Activated naive CD8-positive, alpha-beta T cell treated with anti-CD3 and anti-CD28 coated beads, Interleukin-2, amount 10 ng/mL, durations not matched to agents 7 days and 5 days (primary cell): ENCODE results near the gene AGTR1. TPM values are rescaled to one million over a fixed set of nuclear protein-coding genes. Genes with fewer than 3 reads are reported as not detected.
"Not testable (repeated sequence)": the region's sequence is repeated elsewhere in the genome, so short reads cannot be mapped to it uniquely, and the experiment has no call there.

ENCODE experiments used
- ATAC-seq: fragments of 150-1000 bp; cut with Tn5 transposase; one replicate; pipeline ENCODE4 v1.10.0; 2021; ENCODE audit warnings: low read depth, moderate library complexity
- POLR2A ChIA-PET: fragments of 350-600 bp; sonication (Branson Sonifier 250); formaldehyde crosslinking; loops from one replicate; lab custom pipeline; 2021; ENCODE audit warnings: antibody characterized with exemption; lab: Charles Lee
- DNase-seq: peaks from one replicate; pipeline ENCODE4 v3.0.0; 2021
- H3K27ac Mint-ChIP-seq: one replicate; pipeline ENCODE4 v1.8.0; 2022; ENCODE audit warnings: mild to moderate bottlenecking, mixed read lengths
- H3K27me3 Mint-ChIP-seq: one replicate; pipeline ENCODE4 v1.8.0; 2022; ENCODE audit warnings: mild to moderate bottlenecking, moderate library complexity, mixed read lengths
- H3K36me3 Mint-ChIP-seq: one replicate; pipeline ENCODE4 v1.8.0; 2021; ENCODE audit warnings: mild to moderate bottlenecking, mixed read lengths
- H3K4me1 Mint-ChIP-seq: one replicate; pipeline ENCODE4 v1.8.0; 2021; ENCODE audit warnings: mixed read lengths
- H3K4me3 Mint-ChIP-seq: one replicate; pipeline ENCODE4 v1.8.0; 2022; ENCODE audit warnings: mild to moderate bottlenecking, moderate library complexity, mixed read lengths
- H3K9me3 Mint-ChIP-seq: one replicate; pipeline ENCODE4 v1.8.0; 2021; ENCODE audit warnings: mixed read lengths
- total RNA-seq, 2 experiments: library from RNA; stranded (reverse); gene quantifications; one replicate each; pipeline ENCODE4 v1.2.3, GENCODE V29; 2021

Gene AGTR1
- total RNA-seq, 2 experiments from 2014 or later = not detected

GRCh38 chr3:148730676-148731075 is 33.0 kb downstream of the AGTR1 start:
- Mint-ChIP-seq H3K4me1 (no peaks in the 10 kb centered on the region), H3K4me3 (no peak overlapping the region), H3K9me3 (no peaks in the 10 kb centered on the region), H3K27ac (no peak overlapping the region), H3K27me3 (peaks cover 2% of the 10 kb centered on the region), H3K36me3 (no peaks in the 10 kb centered on the region)
- DNase-seq (no peak), ATAC-seq (no peak)
- POLR2A ChIA-PET = no interaction called here

- H3K27me3 Mint-ChIP-seq = no peaks in the 10 kb centered on the region
- H3K9me3 Mint-ChIP-seq = no peaks in the 10 kb centered on the region
- POLR2A ChIA-PET = no interaction called here
- H3K27ac Mint-ChIP-seq = no peak overlapping the region
- DNase-seq (no peak), ATAC-seq (no peak)
- no peaks in the 10 kb centered on the region for H3K36me3 Mint-ChIP-seq
- no peak overlapping the region for H3K4me3 Mint-ChIP-seq
- no peaks in the 10 kb centered on the region for H3K4me1 Mint-ChIP-seq
These were observed 37.9 kb downstream of the AGTR1 start for GRCh38 chr3:148735597-148735996.

GRCh38 chr3:148736086-148736485 is 38.4 kb downstream of the AGTR1 start:
- H3K27me3 Mint-ChIP-seq = no peaks in the 10 kb centered on the region
- no peaks in the 10 kb centered on the region for H3K36me3 Mint-ChIP-seq
- DNase-seq = no peak
- H3K9me3 Mint-ChIP-seq = no peaks in the 10 kb centered on the region
- no peak overlapping the region for H3K4me3 Mint-ChIP-seq
- no peak for ATAC-seq
- no peak overlapping the region for H3K27ac Mint-ChIP-seq
- POLR2A ChIA-PET = no interaction called here
- no peaks in the 10 kb centered on the region for H3K4me1 Mint-ChIP-seq

GRCh38 chr3:148737104-148737530 is 39.4 kb downstream of the AGTR1 start:
- no peaks in the 10 kb centered on the region for H3K27me3 Mint-ChIP-seq
- no peaks in the 10 kb centered on the region for H3K4me1 Mint-ChIP-seq
- DNase-seq = no peak
- H3K4me3 Mint-ChIP-seq = no peak overlapping the region
- H3K27ac Mint-ChIP-seq = no peak overlapping the region
- ATAC-seq = no peak
- POLR2A ChIA-PET = no interaction called here
- H3K9me3 Mint-ChIP-seq = no peaks in the 10 kb centered on the region
- H3K36me3 Mint-ChIP-seq = no peaks in the 10 kb centered on the region

- no peak overlapping the region for H3K27ac Mint-ChIP-seq
- ATAC-seq = no peak
- H3K4me1 Mint-ChIP-seq = no peaks in the 10 kb centered on the region
- H3K27me3 Mint-ChIP-seq = no peaks in the 10 kb centered on the region
- no peaks in the 10 kb centered on the region for H3K36me3 Mint-ChIP-seq
- DNase-seq = no peak
- no peaks in the 10 kb centered on the region for H3K9me3 Mint-ChIP-seq
- POLR2A ChIA-PET = no interaction called here
- H3K4me3 Mint-ChIP-seq = no peak overlapping the region
These were observed 42.0 kb downstream of the AGTR1 start for GRCh38 chr3:148739720-148740119.

GRCh38 chr3:148740291-148740690 is 42.6 kb downstream of the AGTR1 start:
- ATAC-seq (no peak), DNase-seq (no peak)
- Mint-ChIP-seq H3K4me1 (no peaks in the 10 kb centered on the region), H3K4me3 (no peak overlapping the region), H3K36me3 (no peaks in the 10 kb centered on the region), H3K27me3 (no peaks in the 10 kb centered on the region), H3K27ac (no peak overlapping the region), H3K9me3 (no peaks in the 10 kb centered on the region)
- POLR2A ChIA-PET = no interaction called here

- Mint-ChIP-seq H3K4me3 (no peak overlapping the region), H3K27ac (no peak overlapping the region), H3K27me3 (no peaks in the 10 kb centered on the region), H3K36me3 (no peaks in the 10 kb centered on the region), H3K4me1 (no peaks in the 10 kb centered on the region), H3K9me3 (no peaks in the 10 kb centered on the region)
- ATAC-seq (no peak), DNase-seq (no peak)
- POLR2A ChIA-PET = no interaction called here
These were observed 43.5 kb downstream of the AGTR1 start for GRCh38 chr3:148741219-148741618.

GRCh38 chr3:148742118-148742517 is 44.4 kb downstream of the AGTR1 start:
- H3K9me3 Mint-ChIP-seq = no peaks in the 10 kb centered on the region
- no peak for ATAC-seq
- H3K36me3 Mint-ChIP-seq = no peaks in the 10 kb centered on the region
- no peaks in the 10 kb centered on the region for H3K4me1 Mint-ChIP-seq
- POLR2A ChIA-PET = no interaction called here
- no peaks in the 10 kb centered on the region for H3K27me3 Mint-ChIP-seq
- H3K4me3 Mint-ChIP-seq = no peak overlapping the region
- no peak for DNase-seq
- H3K27ac Mint-ChIP-seq = no peak overlapping the region

DNA sequence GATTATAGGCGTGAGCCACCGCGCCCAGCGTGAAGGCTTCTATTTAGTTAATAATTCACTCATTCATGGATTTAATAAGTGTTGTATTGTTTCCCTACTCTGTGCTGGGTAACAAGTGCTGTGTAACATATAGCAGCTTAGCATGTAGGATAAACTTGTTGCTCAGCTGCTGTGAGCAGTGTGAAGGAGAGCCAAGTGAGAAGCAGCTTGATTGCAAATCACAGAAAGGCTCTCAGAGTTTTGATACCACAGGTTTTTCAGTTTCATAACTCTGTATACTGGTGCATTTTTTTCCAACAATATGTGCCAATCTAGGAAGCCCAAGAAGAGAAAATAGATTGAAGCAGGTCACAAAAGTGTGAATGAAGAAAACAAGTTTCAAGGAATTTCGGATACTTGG is 48.4 kb downstream of the AGTR1 start:
- H3K4me1 Mint-ChIP-seq = no peaks in the 10 kb centered on the region
- no peaks in the 10 kb centered on the region for H3K9me3 Mint-ChIP-seq
- no peaks in the 10 kb centered on the region for H3K36me3 Mint-ChIP-seq
- no peak for ATAC-seq
- H3K4me3 Mint-ChIP-seq = no peak overlapping the region
- no peaks in the 10 kb centered on the region for H3K27me3 Mint-ChIP-seq
- POLR2A ChIA-PET = no interaction called here
- no peak overlapping the region for H3K27ac Mint-ChIP-seq
- no peak for DNase-seq

DNA sequence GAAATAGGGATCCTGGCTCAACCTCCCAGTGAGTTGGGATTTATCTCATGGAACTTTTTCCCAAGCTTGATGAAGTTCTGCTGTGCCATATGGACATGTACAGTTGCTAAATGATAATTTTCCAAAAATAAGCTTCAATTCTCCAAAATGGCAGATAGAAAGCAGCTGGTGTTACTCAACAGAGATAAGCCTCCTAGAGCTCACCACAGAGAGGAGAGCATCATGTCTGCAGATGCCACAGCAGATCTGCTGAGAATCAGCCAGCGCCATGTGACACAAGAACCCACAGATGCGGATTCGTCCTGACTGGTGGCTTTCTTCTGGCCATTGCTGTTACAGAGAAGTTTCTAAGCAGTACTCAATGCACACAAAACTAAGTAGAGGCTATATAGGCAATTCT is 50.6 kb downstream of the AGTR1 start:
- H3K9me3 Mint-ChIP-seq = no peaks in the 10 kb centered on the region
- DNase-seq (no peak), ATAC-seq (no peak)
- no peak overlapping the region for H3K27ac Mint-ChIP-seq
- H3K27me3 Mint-ChIP-seq = no peaks in the 10 kb centered on the region
- POLR2A ChIA-PET = no interaction called here
- no peak overlapping the region for H3K4me3 Mint-ChIP-seq
- no peaks in the 10 kb centered on the region for H3K4me1 Mint-ChIP-seq
- no peaks in the 10 kb centered on the region for H3K36me3 Mint-ChIP-seq

DNA sequence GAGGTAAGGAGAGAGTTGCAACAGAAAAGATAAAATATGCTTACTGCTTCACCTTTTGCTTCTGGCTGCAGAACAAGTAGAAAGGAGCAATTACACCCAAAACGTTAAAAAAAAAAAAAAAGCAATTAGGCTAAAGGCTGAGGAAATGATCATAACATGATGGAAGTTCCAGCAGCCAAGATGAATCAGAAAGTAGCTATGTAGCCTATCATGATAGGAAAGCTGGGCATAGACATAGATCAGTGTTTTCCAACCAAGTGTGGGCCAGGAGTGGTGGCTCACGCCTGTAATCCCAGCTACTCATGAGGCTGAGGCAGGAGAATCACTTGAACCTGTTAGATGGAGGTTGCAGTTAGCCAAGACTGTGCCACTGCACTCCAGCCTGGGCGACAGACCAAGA is 52.6 kb downstream of the AGTR1 start:
- Mint-ChIP-seq H3K27me3 (no peaks in the 10 kb centered on the region), H3K27ac (no peak overlapping the region), H3K4me1 (no peaks in the 10 kb centered on the region), H3K36me3 (no peaks in the 10 kb centered on the region), H3K9me3 (no peaks in the 10 kb centered on the region), H3K4me3 (no peak overlapping the region)
- POLR2A ChIA-PET = no interaction called here
- DNase-seq = no peak
- ATAC-seq = no peak

DNA sequence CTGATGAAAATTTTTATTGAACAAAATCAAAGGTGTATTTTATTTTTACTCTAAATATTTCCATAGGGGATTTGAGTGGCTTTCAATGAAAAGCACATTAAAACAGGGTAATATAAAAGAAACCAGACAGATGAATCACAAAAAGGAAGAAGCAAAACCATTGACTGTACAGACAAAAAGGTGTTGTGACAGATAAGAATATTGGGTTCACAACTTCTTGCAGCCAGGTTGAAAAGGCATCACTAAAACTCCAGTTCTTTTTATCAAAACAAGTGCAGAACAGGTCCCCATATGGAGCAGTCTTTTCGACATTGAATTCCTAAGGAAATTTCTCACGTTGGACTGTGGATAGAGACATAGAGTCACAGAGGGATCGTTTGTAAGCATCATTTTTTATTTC is 53.8 kb downstream of the AGTR1 start:
- Mint-ChIP-seq H3K4me3 (no peak overlapping the region), H3K27ac (no peak overlapping the region), H3K36me3 (no peaks in the 10 kb centered on the region), H3K9me3 (no peaks in the 10 kb centered on the region), H3K4me1 (no peaks in the 10 kb centered on the region), H3K27me3 (no peaks in the 10 kb centered on the region)
- POLR2A ChIA-PET = no interaction called here
- ATAC-seq (no peak), DNase-seq (no peak)

DNA sequence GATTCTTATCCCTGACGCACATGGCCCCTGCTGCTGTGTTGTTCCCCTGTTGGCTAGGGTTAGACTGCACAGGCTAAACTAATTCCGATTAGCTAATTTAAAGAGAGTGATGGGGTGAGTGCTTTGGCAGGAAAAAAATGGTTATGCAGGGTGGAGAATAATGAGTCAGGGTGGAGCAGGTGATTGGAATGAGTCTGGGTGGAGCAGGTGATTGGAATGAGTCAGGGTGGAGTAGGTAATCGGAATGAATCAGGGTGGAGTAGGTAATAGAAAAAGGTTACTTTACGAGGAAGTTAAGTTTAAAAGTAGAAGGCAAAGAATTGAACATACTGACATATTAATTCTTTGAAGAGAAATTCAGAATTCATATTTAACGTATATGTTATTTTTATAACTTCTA is 55.7 kb downstream of the AGTR1 start:
- POLR2A ChIA-PET, H3K27me3 Mint-ChIP-seq, ATAC-seq, H3K36me3 Mint-ChIP-seq, H3K27ac Mint-ChIP-seq, H3K9me3 Mint-ChIP-seq, H3K4me1 Mint-ChIP-seq, DNase-seq, H3K4me3 Mint-ChIP-seq: not testable (repeated sequence)

DNA sequence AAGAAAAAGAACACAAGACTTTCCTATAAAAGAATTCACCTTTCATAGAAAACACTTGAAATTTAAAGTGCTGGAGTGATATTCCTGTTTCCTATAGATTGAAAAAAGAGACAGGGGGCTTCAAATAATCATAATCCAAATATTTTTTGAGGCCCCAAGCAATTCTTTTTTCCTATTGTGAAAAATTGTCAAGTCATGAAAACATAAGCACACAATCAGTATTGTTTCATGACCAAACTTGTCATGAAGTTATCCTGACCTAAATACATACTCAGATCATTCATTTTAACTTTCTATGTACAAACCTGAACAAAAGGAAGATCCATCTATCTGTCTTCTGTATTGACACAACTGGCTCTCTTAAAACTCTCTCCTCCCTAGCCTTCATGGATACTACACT is 57.9 kb downstream of the AGTR1 start:
- Mint-ChIP-seq H3K4me3 (no peak overlapping the region), H3K4me1 (no peaks in the 10 kb centered on the region), H3K36me3 (no peaks in the 10 kb centered on the region), H3K9me3 (no peaks in the 10 kb centered on the region), H3K27ac (no peak overlapping the region), H3K27me3 (no peaks in the 10 kb centered on the region)
- ATAC-seq (no peak), DNase-seq (no peak)
- POLR2A ChIA-PET = no interaction called here

GRCh38 chr3:148756311-148756710 is 58.6 kb downstream of the AGTR1 start:
- H3K4me1 Mint-ChIP-seq = no peaks in the 10 kb centered on the region
- H3K27me3 Mint-ChIP-seq = no peaks in the 10 kb centered on the region
- no peaks in the 10 kb centered on the region for H3K9me3 Mint-ChIP-seq
- POLR2A ChIA-PET = no interaction called here
- ATAC-seq (no peak), DNase-seq (no peak)
- no peak overlapping the region for H3K27ac Mint-ChIP-seq
- no peaks in the 10 kb centered on the region for H3K36me3 Mint-ChIP-seq
- H3K4me3 Mint-ChIP-seq = no peak overlapping the region
